ENCODE measurements around the gene ADAT3.

ADAT3 gene

DNA sequence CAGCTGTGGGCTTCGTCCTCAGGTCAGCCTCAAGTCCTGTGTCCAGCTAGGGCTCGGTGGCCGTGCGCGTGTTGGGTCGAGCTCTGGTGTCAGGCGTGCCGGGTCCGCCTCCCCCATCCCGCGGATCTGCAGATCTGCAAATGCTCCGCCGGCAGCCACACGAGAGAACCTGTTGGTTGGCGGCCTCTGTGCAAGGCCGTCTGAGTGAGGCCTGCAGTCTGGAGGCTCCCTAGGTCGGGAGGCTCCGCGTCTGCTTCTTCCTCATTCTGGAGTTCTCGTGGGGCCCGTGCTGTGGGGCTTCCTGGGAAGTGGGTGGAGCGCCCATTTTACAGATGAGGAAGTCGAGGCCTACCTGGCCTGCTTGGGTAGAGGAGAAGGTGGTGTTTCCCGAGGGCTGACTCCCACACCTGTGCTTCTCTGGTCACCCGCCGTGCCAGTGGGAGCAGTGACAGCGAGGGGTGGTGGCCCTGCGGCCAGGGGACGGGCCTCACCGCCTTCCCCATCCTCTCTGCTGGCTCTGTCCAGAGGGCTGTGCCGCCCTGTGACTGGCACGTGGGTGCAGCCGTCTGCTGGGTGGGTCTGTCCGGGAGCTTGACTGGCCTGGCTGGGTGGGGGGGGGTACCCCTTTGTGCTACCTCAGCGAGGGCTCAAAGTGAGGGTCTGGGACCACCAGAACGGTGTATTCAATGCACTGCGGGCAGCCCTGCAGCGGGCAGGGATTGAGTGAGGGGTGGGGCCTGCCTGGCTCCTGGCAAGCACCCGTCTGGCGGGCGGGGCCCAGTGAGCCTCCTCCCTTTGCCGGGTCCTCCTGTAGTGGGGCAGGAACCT, 39.1 kb downstream of the ADAT3 start:
- Histone ChIP-seq H3K4me1 (ENCODE audit: control insufficient read depth in 1 of 2, insufficient read depth in 2 of 2, low read length in 2 of 2) (peaks cover 17 to 34% of the 10 kb centered on the region in 2 donors), H3K36me3 (ENCODE audit: control insufficient read depth in 1 of 2, insufficient read depth in 2 of 2, low read length in 2 of 2) (peaks cover 0 to 7% of the 10 kb centered on the region in 2 donors), H3K27ac (ENCODE audit: low read depth, low read length) (no peak overlapping the region), H3K4me3 (ENCODE audit: low read depth in 1 of 2, low read length in 2 of 2) (no peak overlapping the region), H3K9me3 (ENCODE audit: control insufficient read depth in 1 of 2, low read length in 2 of 2) (no peaks in the 10 kb centered on the region), H3K27me3 (ENCODE audit: control insufficient read depth in 1 of 2, insufficient read depth in 2 of 2, low read length in 2 of 2) (no peaks in the 10 kb centered on the region), H3K9ac (ENCODE audit: low read depth in 1 of 2, low read length in 2 of 2) (no peak overlapping the region)

DNA sequence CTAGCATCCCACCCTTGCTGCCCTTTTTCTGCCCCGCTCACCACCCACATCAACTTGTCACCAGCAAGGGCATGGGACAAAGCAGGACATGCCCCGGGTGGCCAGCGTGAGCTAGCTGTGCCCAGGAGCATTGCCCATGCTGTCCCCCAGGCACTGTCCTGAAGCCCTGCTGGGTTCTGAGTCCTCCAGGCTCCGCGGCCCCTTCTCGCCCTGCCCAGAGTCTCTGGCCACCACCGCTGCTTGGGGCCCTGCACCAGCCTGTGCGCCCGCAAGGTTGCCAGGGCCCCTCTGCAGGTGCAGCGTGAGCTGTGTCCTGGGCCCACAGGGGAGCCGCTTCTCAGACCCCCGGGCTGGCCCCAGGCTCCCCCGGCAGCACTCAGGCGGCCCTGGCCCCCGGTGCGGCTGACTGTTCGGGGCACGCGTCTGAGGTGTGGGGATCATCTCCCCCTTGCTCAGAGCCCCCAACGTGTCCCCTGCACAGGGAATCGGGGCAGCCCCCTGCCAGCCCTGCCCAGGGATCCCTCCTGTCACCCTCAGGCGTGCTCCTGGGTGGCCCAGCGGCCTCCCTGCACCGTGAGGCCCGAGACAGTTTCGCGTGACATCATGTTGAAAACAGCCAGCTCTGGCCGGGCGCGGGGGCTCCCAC, 39.8 kb downstream of the ADAT3 start:
- H3K9me3 ChIP-seq (ENCODE audit: control insufficient read depth in 1 of 2, low read length in 2 of 2) = no peaks in the 10 kb centered on the region
- no peak overlapping the region for H3K4me3 ChIP-seq (ENCODE audit: low read depth in 1 of 2, low read length in 2 of 2)
- peaks cover 0 to 12% of the 10 kb centered on the region in 2 donors for H3K36me3 ChIP-seq (ENCODE audit: control insufficient read depth in 1 of 2, insufficient read depth in 2 of 2, low read length in 2 of 2)
- H3K27me3 ChIP-seq (ENCODE audit: control insufficient read depth in 1 of 2, insufficient read depth in 2 of 2, low read length in 2 of 2) = no peaks in the 10 kb centered on the region
- no peak overlapping the region for H3K27ac ChIP-seq (ENCODE audit: low read depth, low read length)
- peaks cover 12 to 28% of the 10 kb centered on the region in 2 donors for H3K4me1 ChIP-seq (ENCODE audit: control insufficient read depth in 1 of 2, insufficient read depth in 2 of 2, low read length in 2 of 2)
- H3K9ac ChIP-seq (ENCODE audit: low read depth in 1 of 2, low read length in 2 of 2) = no peak overlapping the region

DNA sequence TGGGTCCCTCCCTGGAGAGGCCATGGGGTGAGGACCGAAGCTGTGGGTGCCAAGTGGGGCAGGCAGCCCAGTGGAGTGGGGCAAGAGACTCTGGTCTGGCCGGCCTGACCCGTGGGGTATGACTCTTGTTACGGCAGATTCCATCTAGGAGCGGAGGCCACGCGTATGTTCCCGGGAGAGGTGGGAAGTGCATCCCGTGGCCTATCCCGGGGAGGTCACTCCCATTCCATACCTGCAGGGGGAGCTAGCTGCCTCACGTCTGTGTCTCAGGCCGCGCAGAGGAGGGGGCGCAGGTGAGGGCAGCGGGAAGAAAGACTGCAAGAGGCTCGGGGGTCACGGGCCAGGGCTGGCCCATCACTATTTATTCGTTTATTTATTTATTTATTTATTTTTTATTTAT, 40.7 kb downstream of the ADAT3 start:
- H3K27me3 ChIP-seq (ENCODE audit: control insufficient read depth in 1 of 2, insufficient read depth in 2 of 2, low read length in 2 of 2) = no peaks in the 10 kb centered on the region
- no peak overlapping the region for H3K4me3 ChIP-seq (ENCODE audit: low read depth in 1 of 2, low read length in 2 of 2)
- H3K27ac ChIP-seq (ENCODE audit: low read depth, low read length) = no peak overlapping the region
- peaks cover 0 to 12% of the 10 kb centered on the region in 2 donors for H3K36me3 ChIP-seq (ENCODE audit: control insufficient read depth in 1 of 2, insufficient read depth in 2 of 2, low read length in 2 of 2)
- peaks cover 9 to 25% of the 10 kb centered on the region in 2 donors for H3K4me1 ChIP-seq (ENCODE audit: control insufficient read depth in 1 of 2, insufficient read depth in 2 of 2, low read length in 2 of 2)
- no peaks in the 10 kb centered on the region for H3K9me3 ChIP-seq (ENCODE audit: control insufficient read depth in 1 of 2, low read length in 2 of 2)
- no peak overlapping the region for H3K9ac ChIP-seq (ENCODE audit: low read depth in 1 of 2, low read length in 2 of 2)

DNA sequence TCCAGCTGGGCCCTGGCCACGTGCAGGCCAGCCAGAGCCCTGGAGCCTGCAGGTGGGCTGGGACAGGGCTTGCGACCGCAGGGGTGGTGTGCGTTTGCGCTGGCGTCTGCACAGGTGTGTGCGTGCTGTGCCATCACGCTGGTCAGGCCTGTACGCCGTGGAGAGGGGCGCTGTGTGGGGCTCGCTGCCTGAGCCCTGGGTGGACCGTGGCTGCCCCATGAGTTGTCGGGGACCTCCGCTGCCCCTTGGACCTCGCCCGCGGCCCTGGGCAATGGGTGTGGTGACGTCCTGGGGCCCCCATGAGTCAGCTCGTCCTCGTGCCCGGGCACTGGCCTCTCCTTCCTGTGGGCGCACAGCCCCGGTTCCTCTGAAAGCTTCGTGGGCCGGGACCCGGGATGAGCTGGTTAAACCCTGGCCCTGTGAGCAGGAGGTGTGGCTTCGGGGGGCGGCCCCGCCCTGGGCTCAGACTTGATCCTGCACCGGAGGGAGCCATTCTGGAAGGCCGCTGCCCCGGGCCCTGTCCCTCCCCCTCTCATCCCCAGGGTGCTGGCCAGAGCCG, 42.5 kb downstream of the ADAT3 start:
- Histone ChIP-seq H3K4me3 (ENCODE audit: low read depth in 1 of 2, low read length in 2 of 2) (no peak overlapping the region), H3K9ac (ENCODE audit: low read depth in 1 of 2, low read length in 2 of 2) (no peak overlapping the region), H3K36me3 (ENCODE audit: control insufficient read depth in 1 of 2, insufficient read depth in 2 of 2, low read length in 2 of 2) (peaks cover 0 to 17% of the 10 kb centered on the region in 2 donors), H3K27me3 (ENCODE audit: control insufficient read depth in 1 of 2, insufficient read depth in 2 of 2, low read length in 2 of 2) (no peaks in the 10 kb centered on the region), H3K27ac (ENCODE audit: low read depth, low read length) (no peak overlapping the region), H3K4me1 (ENCODE audit: control insufficient read depth in 1 of 2, insufficient read depth in 2 of 2, low read length in 2 of 2) (peaks cover 9 to 22% of the 10 kb centered on the region in 2 donors), H3K9me3 (ENCODE audit: control insufficient read depth in 1 of 2, low read length in 2 of 2) (no peaks in the 10 kb centered on the region)

DNA sequence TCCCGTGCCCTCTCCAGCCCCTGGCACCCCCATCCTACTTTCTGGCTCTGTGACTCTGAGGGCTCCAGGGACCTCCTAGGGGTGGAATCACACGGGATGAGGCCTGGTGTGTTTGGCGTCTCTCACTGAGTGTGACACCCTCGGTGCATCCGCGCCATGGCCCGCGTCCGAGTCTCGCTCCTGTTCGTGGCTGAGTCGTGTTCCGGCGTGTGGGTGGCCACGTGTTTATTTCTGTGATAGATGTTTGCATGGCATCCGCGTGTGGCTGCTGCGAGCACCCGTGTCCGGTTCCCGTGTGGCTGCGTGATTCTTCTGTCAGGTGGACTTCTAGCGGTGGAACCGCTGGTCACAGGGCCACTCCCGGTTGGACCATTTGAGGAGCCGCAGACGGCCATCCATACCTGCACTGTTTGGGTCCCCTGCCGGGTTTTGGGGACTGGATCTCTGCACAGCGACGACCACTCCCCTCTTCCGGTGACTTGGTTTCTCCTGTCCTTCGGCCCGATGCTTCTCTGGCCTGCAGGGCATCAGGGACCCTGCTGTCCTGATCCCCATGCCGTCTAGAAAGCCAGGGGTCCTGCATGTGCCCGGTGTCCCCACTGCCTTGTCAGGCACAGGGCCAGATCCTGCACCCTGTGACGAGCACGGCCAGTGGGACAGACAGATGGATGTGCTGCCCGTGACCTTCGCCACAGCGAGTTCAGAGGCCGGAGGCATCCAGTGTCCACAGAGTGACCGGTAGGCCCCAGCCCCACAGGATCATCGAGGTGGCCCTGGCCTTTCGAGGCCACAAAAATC, 44.3 kb downstream of the ADAT3 start:
- Histone ChIP-seq H3K4me1 (ENCODE audit: control insufficient read depth in 1 of 2, insufficient read depth in 2 of 2, low read length in 2 of 2) (peaks cover 0 to 5% of the 10 kb centered on the region in 2 donors), H3K9ac (ENCODE audit: low read depth in 1 of 2, low read length in 2 of 2) (no peak overlapping the region), H3K4me3 (ENCODE audit: low read depth in 1 of 2, low read length in 2 of 2) (no peak overlapping the region), H3K9me3 (ENCODE audit: control insufficient read depth in 1 of 2, low read length in 2 of 2) (no peaks in the 10 kb centered on the region), H3K27ac (ENCODE audit: low read depth, low read length) (no peak overlapping the region), H3K36me3 (ENCODE audit: control insufficient read depth in 1 of 2, insufficient read depth in 2 of 2, low read length in 2 of 2) (peaks cover 0 to 26% of the 10 kb centered on the region in 2 donors), H3K27me3 (ENCODE audit: control insufficient read depth in 1 of 2, insufficient read depth in 2 of 2, low read length in 2 of 2) (no peaks in the 10 kb centered on the region)

DNA sequence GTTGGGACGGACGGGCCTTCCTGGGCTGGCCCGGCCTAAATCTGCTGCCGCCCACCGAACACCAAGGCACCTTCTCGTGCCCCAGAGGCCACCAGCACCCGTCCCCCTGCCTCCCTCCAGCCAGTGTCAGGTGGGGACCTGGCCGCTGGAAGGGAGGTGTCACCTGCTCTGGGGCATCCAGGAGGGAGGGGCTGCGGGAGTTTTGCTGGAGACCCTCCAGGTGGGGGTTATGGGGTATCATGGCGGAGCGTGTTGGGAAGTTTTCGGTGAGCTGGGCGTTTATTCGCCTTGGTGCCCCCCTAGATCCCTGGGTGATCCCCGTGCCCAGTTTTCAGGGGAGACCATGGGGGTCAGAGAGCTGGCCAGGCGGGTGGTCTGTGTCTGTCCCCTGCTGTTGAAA, 45.4 kb downstream of the ADAT3 start:
- Histone ChIP-seq H3K9ac (ENCODE audit: low read depth in 1 of 2, low read length in 2 of 2) (no peak overlapping the region), H3K4me1 (ENCODE audit: control insufficient read depth in 1 of 2, insufficient read depth in 2 of 2, low read length in 2 of 2) (no peaks in the 10 kb centered on the region), H3K27ac (ENCODE audit: low read depth, low read length) (no peak overlapping the region), H3K4me3 (ENCODE audit: low read depth in 1 of 2, low read length in 2 of 2) (no peak overlapping the region), H3K9me3 (ENCODE audit: control insufficient read depth in 1 of 2, low read length in 2 of 2) (no peaks in the 10 kb centered on the region), H3K27me3 (ENCODE audit: control insufficient read depth in 1 of 2, insufficient read depth in 2 of 2, low read length in 2 of 2) (no peaks in the 10 kb centered on the region), H3K36me3 (ENCODE audit: control insufficient read depth in 1 of 2, insufficient read depth in 2 of 2, low read length in 2 of 2) (peaks cover 0 to 26% of the 10 kb centered on the region in 2 donors)

DNA sequence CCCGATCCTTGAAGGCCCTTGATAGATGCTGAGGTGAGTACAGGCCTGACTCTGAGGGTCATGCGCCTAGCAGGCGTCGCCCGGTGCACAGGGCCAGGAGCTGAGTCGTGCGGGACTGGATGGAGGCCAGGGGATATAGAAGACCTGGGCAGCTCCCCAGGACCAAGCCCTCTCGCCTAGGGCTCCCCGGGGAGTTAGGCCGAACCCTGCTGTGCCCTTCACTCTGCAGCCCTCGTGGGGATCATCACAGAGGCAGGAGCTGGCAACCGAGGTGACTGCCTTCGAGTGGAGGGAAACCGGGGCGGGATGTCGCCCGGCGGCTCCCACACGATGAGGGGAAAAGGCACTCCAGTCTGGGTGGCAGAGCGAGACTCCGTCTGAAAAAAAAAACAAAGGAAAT, 47.4 kb downstream of the ADAT3 start:
- Histone ChIP-seq H3K27ac (ENCODE audit: low read depth, low read length) (no peak overlapping the region), H3K9ac (ENCODE audit: low read depth in 1 of 2, low read length in 2 of 2) (no peak overlapping the region), H3K4me1 (ENCODE audit: control insufficient read depth in 1 of 2, insufficient read depth in 2 of 2, low read length in 2 of 2) (no peaks in the 10 kb centered on the region), H3K27me3 (ENCODE audit: control insufficient read depth in 1 of 2, insufficient read depth in 2 of 2, low read length in 2 of 2) (no peaks in the 10 kb centered on the region), H3K4me3 (ENCODE audit: low read depth in 1 of 2, low read length in 2 of 2) (no peak overlapping the region), H3K36me3 (ENCODE audit: control insufficient read depth in 1 of 2, insufficient read depth in 2 of 2, low read length in 2 of 2) (peaks cover 0 to 30% of the 10 kb centered on the region in 2 donors), H3K9me3 (ENCODE audit: control insufficient read depth in 1 of 2, low read length in 2 of 2) (no peaks in the 10 kb centered on the region)

DNA sequence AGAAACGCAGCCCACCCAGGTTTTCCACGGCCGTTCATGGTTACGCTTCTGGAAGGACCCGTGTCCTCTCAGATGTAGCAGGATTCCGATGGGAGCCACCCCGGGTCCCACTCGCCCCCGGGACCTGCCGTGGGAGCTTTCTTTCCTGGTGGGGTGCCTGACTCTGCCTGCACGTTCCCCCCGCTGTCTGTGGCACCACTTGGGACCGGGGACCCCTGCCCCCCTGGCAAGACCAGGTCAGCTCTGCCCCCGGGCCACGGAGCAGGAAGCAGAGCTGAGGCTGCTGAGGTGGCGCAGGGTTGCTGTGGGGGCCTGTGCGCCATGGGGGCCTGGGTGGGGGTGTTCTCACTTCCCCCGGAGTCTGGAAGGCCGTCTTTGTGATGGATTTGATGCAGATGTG, 47.8 kb downstream of the ADAT3 start:
- Histone ChIP-seq H3K9ac (ENCODE audit: low read depth in 1 of 2, low read length in 2 of 2) (no peak overlapping the region), H3K4me3 (ENCODE audit: low read depth in 1 of 2, low read length in 2 of 2) (no peak overlapping the region), H3K9me3 (ENCODE audit: control insufficient read depth in 1 of 2, low read length in 2 of 2) (no peaks in the 10 kb centered on the region), H3K4me1 (ENCODE audit: control insufficient read depth in 1 of 2, insufficient read depth in 2 of 2, low read length in 2 of 2) (no peaks in the 10 kb centered on the region), H3K27ac (ENCODE audit: low read depth, low read length) (no peak overlapping the region), H3K36me3 (ENCODE audit: control insufficient read depth in 1 of 2, insufficient read depth in 2 of 2, low read length in 2 of 2) (peaks cover 0 to 30% of the 10 kb centered on the region in 2 donors), H3K27me3 (ENCODE audit: control insufficient read depth in 1 of 2, insufficient read depth in 2 of 2, low read length in 2 of 2) (no peaks in the 10 kb centered on the region)

DNA sequence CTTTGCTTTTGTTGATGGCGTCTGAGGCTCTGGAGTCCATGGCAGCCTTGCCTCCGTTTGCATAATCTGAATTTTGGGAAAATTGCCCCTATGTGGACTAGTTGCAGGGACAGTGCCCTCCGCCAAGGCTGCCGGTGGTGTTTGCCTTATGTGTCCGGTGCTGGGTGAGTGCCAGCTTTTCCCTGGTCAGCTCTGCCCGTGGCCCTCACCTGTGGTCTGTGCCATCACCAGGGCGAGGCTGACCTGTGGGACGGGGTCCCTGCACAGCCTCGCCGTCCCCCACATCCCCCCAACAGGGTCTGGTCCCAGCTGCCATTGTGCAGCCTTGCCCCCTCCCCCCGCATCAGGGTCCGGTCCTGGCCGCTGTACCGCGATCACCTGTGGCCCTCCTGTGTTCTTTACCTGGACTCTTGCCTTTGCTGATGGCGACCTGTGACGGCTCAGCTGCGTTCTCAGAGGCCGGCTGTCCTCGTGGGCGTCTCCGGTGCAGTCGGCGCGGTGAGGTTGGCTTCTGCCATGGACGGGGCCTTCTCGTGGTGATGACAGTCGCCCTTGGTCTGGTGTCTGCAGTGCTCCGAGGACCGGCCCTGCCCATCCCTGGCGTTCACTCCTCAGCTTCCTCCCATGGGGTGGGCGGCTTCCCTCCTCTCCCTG, 48.4 kb downstream of the ADAT3 start:
- Histone ChIP-seq H3K4me3 (ENCODE audit: low read depth in 1 of 2, low read length in 2 of 2) (no peak overlapping the region), H3K36me3 (ENCODE audit: control insufficient read depth in 1 of 2, insufficient read depth in 2 of 2, low read length in 2 of 2) (peaks cover 0 to 30% of the 10 kb centered on the region in 2 donors), H3K9me3 (ENCODE audit: control insufficient read depth in 1 of 2, low read length in 2 of 2) (no peaks in the 10 kb centered on the region), H3K4me1 (ENCODE audit: control insufficient read depth in 1 of 2, insufficient read depth in 2 of 2, low read length in 2 of 2) (no peaks in the 10 kb centered on the region), H3K27me3 (ENCODE audit: control insufficient read depth in 1 of 2, insufficient read depth in 2 of 2, low read length in 2 of 2) (no peaks in the 10 kb centered on the region), H3K27ac (ENCODE audit: low read depth, low read length) (no peak overlapping the region), H3K9ac (ENCODE audit: low read depth in 1 of 2, low read length in 2 of 2) (no peak overlapping the region)

Data from duodenal mucosa (tissue), 2 donors.